ENCODE data around the gene RSU1. TPM values are rescaled to one million over a fixed set of nuclear protein-coding genes. Genes with fewer than 3 reads are reported as not detected.

Gene RSU1
- total RNA-seq, 1 experiment from 2014 or later, result 44.5 TPM

DNA sequence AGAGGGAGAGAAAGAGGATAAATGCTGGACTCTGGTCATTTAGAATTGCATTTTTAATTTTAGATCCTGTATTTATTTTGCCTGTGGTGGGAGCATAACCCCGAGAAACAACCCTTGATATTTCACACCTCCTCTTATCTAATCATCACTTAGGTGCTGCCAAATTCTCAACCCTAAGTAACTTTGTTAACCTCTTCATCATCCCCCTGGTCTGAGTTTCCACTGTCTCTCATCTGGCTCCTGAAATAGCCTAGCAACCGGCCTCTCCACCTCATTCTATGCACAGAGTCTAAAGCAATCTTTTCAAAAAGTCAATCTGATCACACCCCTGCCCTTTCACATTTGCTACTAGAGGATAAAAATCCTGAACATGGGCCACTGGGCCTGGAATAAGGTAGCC, 177.1 kb downstream of the RSU1 start:
- intact Hi-C loops (cut with micrococcal nuclease; ENCODE audit: unreplicated experiment), result no loop called here
- no peak for DNase-seq
- no peak overlapping the region for H3K4me3 ChIP-seq

DNA sequence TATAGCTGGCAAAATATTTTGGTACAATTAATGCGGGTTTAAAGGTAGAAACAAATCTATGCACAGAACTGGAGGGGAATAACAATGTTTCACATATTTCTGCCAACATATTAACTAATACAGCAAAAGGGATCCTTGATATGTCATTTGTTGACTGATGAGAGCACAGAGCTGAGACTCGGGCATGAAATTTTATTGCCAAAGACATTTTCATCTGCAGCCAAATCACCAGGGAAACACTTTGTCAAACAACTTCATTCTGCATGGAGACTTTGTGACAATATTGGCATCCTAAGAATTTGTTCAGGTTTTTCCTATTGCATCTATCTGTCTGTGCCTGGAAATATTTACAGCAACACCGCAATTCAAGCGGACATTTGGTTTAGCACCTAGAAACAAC, 177.8 kb downstream of the RSU1 start:
- ChIA-PET POLR2A (ENCODE audit: unreplicated experiment) (no interaction called here), CTCF (no interaction called here)
- Histone ChIP-seq H3K4me2 (no peak overlapping the region), H3K9me2 (ENCODE audit: insufficient read depth) (no peaks in the 10 kb centered on the region), H3K4me3 (no peak overlapping the region), H3F3A (ENCODE audit: insufficient read depth, low read depth) (no peaks in the 10 kb centered on the region), H3K27ac (no peak overlapping the region), H4K20me1 (ENCODE audit: insufficient read depth) (no peaks in the 10 kb centered on the region), H2AFZ (no peak overlapping the region), H3K79me2 (ENCODE audit: low read depth) (no peaks in the 10 kb centered on the region), H3K27me3 (ENCODE audit: insufficient read depth, low read depth) (no peaks in the 10 kb centered on the region), H3K4me1 (replicated peaks; ENCODE audit: insufficient read depth) (peaks cover 11% of the 10 kb centered on the region), H3K9me3 (ENCODE audit: insufficient read depth, low read depth) (no peaks in the 10 kb centered on the region), H3K36me3 (ENCODE audit: low read depth) (no peaks in the 10 kb centered on the region)
- DNase-seq, result no peak
- no TSS peak for BruUV-seq (replicated peaks)
- TF ChIP-seq, protein P1, sequence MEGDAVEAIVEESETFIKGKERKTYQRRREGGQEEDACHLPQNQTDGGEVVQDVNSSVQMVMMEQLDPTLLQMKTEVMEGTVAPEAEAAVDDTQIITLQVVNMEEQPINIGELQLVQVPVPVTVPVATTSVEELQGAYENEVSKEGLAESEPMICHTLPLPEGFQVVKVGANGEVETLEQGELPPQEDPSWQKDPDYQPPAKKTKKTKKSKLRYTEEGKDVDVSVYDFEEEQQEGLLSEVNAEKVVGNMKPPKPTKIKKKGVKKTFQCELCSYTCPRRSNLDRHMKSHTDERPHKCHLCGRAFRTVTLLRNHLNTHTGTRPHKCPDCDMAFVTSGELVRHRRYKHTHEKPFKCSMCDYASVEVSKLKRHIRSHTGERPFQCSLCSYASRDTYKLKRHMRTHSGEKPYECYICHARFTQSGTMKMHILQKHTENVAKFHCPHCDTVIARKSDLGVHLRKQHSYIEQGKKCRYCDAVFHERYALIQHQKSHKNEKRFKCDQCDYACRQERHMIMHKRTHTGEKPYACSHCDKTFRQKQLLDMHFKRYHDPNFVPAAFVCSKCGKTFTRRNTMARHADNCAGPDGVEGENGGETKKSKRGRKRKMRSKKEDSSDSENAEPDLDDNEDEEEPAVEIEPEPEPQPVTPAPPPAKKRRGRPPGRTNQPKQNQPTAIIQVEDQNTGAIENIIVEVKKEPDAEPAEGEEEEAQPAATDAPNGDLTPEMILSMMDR (conservative IDR thresholded peaks at IDR 0.05), result no peak
- no peak for TF ChIP-seq EZH2 (IDR thresholded peaks at IDR 0.05; ENCODE audit: low read depth)
- intact Hi-C loops (cut with micrococcal nuclease; ENCODE audit: unreplicated experiment), result no loop called here

More for the DNA sequence above, 177.1 kb downstream of the RSU1 start:
- Histone ChIP-seq H3K36me3 (ENCODE audit: low read depth) (no peaks in the 10 kb centered on the region), H4K20me1 (ENCODE audit: insufficient read depth) (no peaks in the 10 kb centered on the region), H3F3A (ENCODE audit: insufficient read depth, low read depth) (no peaks in the 10 kb centered on the region), H3K27ac (no peak overlapping the region), H3K27me3 (ENCODE audit: insufficient read depth, low read depth) (no peaks in the 10 kb centered on the region), H3K9me2 (ENCODE audit: insufficient read depth) (no peaks in the 10 kb centered on the region), H2AFZ (no peak overlapping the region), H3K79me2 (ENCODE audit: low read depth) (no peaks in the 10 kb centered on the region), H3K4me1 (replicated peaks; ENCODE audit: insufficient read depth) (peaks cover 18% of the 10 kb centered on the region), H3K4me2 (no peak overlapping the region), H3K9me3 (ENCODE audit: insufficient read depth, low read depth) (no peaks in the 10 kb centered on the region)
- ChIA-PET POLR2A (ENCODE audit: unreplicated experiment) (no interaction called here), CTCF (interaction anchor here (0.5 kb wide), 1 partner anchor 96 kb away, joined by 3 read pairs; no protein-coding TSS in a partner anchor)
- TF ChIP-seq EZH2 (IDR thresholded peaks at IDR 0.05; ENCODE audit: low read depth), result no peak
- TF ChIP-seq, protein P1 (conservative IDR thresholded peaks at IDR 0.05), result no peak
- no TSS peak for BruUV-seq (replicated peaks)

DNA sequence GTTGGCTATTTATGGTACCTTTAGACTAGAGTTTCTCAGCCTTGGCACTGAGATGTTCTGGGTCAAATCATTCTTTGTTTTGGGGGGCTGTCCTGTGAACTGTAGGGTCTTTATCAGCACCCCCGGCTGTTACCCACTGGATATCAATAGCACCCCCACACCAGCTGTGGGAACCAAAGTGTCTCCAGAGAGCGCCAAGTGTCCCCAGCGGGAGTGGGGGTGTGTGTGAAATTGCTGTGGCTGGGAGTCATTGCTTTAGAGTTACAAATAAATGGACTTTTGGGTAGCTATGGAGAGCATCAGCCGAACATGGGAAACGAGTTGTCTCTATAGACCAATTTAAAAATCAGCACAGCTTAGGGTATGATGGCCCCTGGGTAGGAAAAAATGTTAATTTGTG, 184.2 kb downstream of the RSU1 start:
- DNase-seq, result no peak
- no peaks in the 10 kb centered on the region for H3K4me1 ChIP-seq (replicated peaks; ENCODE audit: insufficient read depth)
- H3K9me2 ChIP-seq (ENCODE audit: insufficient read depth), result no peaks in the 10 kb centered on the region
- no peak overlapping the region for H2AFZ ChIP-seq
- TF ChIP-seq, protein P1 (conservative IDR thresholded peaks at IDR 0.05), result no peak
- H3F3A ChIP-seq (ENCODE audit: insufficient read depth, low read depth), result no peaks in the 10 kb centered on the region
- H3K36me3 ChIP-seq (ENCODE audit: low read depth), result no peaks in the 10 kb centered on the region
- H3K79me2 ChIP-seq (ENCODE audit: low read depth), result no peaks in the 10 kb centered on the region
- BruUV-seq (replicated peaks), result no TSS peak
- intact Hi-C loops (cut with micrococcal nuclease; ENCODE audit: unreplicated experiment), result no loop called here
- no peak overlapping the region for H3K4me2 ChIP-seq
- ChIA-PET CTCF (no interaction called here), POLR2A (ENCODE audit: unreplicated experiment) (no interaction called here)
- H3K27ac ChIP-seq, result no peak overlapping the region
- H3K4me3 ChIP-seq, result no peak overlapping the region
- no peaks in the 10 kb centered on the region for H3K27me3 ChIP-seq (ENCODE audit: insufficient read depth, low read depth)
- H4K20me1 ChIP-seq (ENCODE audit: insufficient read depth), result no peaks in the 10 kb centered on the region
- no peaks in the 10 kb centered on the region for H3K9me3 ChIP-seq (ENCODE audit: insufficient read depth, low read depth)

Data from PC-9 (cell line).